Measurements from ENCODE around the gene ELAPOR2. TPM values are rescaled to one million over a fixed set of nuclear protein-coding genes. Genes with fewer than 3 reads are reported as not detected.

Gene ELAPOR2
- total RNA-seq, 1 donor from 2014 or later = 3.9 TPM

GRCh38 chr7:87038993-87039690, 20.3 kb downstream of the ELAPOR2 start:
- Histone ChIP-seq H3K36me3 (ENCODE audit: control insufficient read depth, insufficient read depth, low read length) (no peaks in the 10 kb centered on the region), H3K27me3 (ENCODE audit: control insufficient read depth, insufficient read depth, low read length) (no peaks in the 10 kb centered on the region), H3K4me3 (ENCODE audit: low read depth, low read length) (no peak overlapping the region)
- TF ChIP-seq, protein P1, sequence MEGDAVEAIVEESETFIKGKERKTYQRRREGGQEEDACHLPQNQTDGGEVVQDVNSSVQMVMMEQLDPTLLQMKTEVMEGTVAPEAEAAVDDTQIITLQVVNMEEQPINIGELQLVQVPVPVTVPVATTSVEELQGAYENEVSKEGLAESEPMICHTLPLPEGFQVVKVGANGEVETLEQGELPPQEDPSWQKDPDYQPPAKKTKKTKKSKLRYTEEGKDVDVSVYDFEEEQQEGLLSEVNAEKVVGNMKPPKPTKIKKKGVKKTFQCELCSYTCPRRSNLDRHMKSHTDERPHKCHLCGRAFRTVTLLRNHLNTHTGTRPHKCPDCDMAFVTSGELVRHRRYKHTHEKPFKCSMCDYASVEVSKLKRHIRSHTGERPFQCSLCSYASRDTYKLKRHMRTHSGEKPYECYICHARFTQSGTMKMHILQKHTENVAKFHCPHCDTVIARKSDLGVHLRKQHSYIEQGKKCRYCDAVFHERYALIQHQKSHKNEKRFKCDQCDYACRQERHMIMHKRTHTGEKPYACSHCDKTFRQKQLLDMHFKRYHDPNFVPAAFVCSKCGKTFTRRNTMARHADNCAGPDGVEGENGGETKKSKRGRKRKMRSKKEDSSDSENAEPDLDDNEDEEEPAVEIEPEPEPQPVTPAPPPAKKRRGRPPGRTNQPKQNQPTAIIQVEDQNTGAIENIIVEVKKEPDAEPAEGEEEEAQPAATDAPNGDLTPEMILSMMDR (IDR thresholded peaks at IDR 0.05; ENCODE audit: insufficient read depth, low read length, severe bottlenecking) = no peak
- FAIRE-seq = peak; percentile 70
- DNase-seq (ENCODE audit: low read depth) = no peak

- H3K36me3 ChIP-seq (ENCODE audit: control insufficient read depth, insufficient read depth, low read length) = no peaks in the 10 kb centered on the region
- DNase-seq (ENCODE audit: low read depth) = no peak
- TF ChIP-seq, protein P1 (IDR thresholded peaks at IDR 0.05; ENCODE audit: insufficient read depth, low read length, severe bottlenecking) = no peak
- H3K27me3 ChIP-seq (ENCODE audit: control insufficient read depth, insufficient read depth, low read length) = no peaks in the 10 kb centered on the region
- H3K4me3 ChIP-seq (ENCODE audit: low read depth, low read length) = no peak overlapping the region
- FAIRE-seq = no peak
These were observed 22.5 kb downstream of the ELAPOR2 start for GRCh38 chr7:87036985-87037384.

DNA sequence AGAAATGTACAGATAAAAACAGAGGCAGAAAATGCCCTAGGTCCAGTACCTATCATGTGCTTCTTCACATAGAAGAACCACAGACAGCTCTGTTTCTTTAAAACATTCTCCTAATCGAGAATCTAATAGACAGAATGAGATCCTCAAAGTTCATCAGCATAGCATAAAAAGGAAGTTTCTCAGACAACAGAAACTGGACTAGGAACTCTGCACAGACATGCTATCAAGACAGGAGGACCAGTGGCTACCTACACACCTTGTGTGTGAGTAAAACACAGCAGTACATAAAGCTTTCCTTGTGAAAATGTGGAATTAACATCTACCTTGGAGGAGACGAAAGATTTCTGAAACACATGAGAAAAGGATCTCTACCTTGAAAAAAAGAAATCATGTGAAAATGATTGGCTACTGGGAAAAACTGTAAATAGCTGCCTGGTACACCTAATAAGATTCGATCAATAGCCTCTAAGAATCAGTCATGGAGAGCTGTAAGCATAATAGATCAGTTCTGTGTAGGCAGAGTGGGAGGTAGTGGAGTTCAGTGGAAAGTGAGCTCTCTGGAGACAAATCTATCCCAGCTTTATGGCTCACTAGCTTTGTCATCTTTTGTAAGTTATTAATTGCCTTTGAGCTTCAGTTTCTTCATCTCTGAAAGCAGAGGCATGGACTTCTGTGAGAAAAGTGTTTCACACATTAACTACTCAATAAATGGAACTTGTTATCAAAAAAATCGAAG, 26.7 kb downstream of the ELAPOR2 start:
- FAIRE-seq (no peak), DNase-seq (ENCODE audit: low read depth) (no peak)
- no peaks in the 10 kb centered on the region for H3K27me3 ChIP-seq (ENCODE audit: control insufficient read depth, insufficient read depth, low read length)
- no peak overlapping the region for H3K4me3 ChIP-seq (ENCODE audit: low read depth, low read length)
- no peaks in the 10 kb centered on the region for H3K36me3 ChIP-seq (ENCODE audit: control insufficient read depth, insufficient read depth, low read length)
- TF ChIP-seq, protein P1 (IDR thresholded peaks at IDR 0.05; ENCODE audit: insufficient read depth, low read length, severe bottlenecking) = no peak

GRCh38 chr7:87029078-87029477, 30.4 kb downstream of the ELAPOR2 start:
- TF ChIP-seq, protein P1 (IDR thresholded peaks at IDR 0.05; ENCODE audit: insufficient read depth, low read length, severe bottlenecking) = no peak

DNA sequence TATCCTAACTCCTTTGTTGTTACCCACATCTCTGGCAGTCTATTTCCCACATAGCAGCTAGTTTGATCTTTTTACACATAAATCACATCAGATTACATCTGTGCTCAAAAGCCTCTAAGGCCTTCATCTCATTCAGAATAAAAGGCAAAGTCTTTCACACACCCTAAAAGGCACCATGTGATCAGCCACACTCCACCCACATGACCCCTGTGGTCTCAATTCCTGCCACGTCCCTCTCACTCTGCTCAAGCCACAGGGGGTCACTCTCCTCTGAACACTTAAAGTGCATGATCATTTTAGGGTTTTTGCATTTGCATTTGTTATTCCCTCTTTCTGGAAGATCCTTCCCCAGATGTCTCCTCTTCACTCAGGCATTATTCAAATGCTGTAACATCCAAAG, 30.8 kb downstream of the ELAPOR2 start:
- no peak overlapping the region for H3K4me3 ChIP-seq (ENCODE audit: low read depth, low read length)
- TF ChIP-seq, protein P1 (IDR thresholded peaks at IDR 0.05; ENCODE audit: insufficient read depth, low read length, severe bottlenecking) = no peak
- no peaks in the 10 kb centered on the region for H3K27me3 ChIP-seq (ENCODE audit: control insufficient read depth, insufficient read depth, low read length)
- DNase-seq (ENCODE audit: low read depth) (no peak), FAIRE-seq (no peak)
- H3K36me3 ChIP-seq (ENCODE audit: control insufficient read depth, insufficient read depth, low read length) = no peaks in the 10 kb centered on the region

More at GRCh38 chr7:87029078-87029477, 30.4 kb downstream of the ELAPOR2 start:
- no peak overlapping the region for H3K4me3 ChIP-seq (ENCODE audit: low read depth, low read length)
- DNase-seq (ENCODE audit: low read depth) = no peak
- H3K27me3 ChIP-seq (ENCODE audit: control insufficient read depth, insufficient read depth, low read length) = no peaks in the 10 kb centered on the region
- no peak for FAIRE-seq
- H3K36me3 ChIP-seq (ENCODE audit: control insufficient read depth, insufficient read depth, low read length) = no peaks in the 10 kb centered on the region

Measured in bronchial epithelial cell (primary cell).